GM18526 (cell line): ENCODE results near the gene WDR89.

ENCODE experiments used
- POLR2A ChIP-seq: IDR thresholded peaks from 3 replicates; pipeline ENCODE4 v1.6.1; 2011; ENCODE audit not compliant: insufficient read length; ENCODE audit errors: extremely low read depth

The WDR89 gene

DNA sequence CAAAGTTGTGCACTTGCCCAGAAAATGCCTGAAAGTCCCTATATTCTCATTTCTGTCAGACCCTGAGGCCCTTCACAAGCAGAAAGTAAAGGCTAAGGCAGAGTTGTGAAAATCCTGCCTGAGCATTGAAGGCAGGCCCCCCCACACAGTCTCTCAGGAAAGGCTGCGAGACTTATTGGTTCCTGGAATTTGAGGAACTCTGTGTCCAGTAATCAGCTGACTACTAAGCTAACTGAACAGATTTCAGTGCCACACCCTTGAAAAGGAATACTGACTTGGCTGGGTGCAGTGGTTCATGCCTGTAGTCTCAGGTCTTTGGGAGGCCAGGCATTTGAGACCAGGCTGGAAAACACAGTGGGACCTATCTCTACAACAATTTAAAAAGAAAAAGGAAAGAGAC lies 77.4 kb downstream of the WDR89 start:
- TF ChIP-seq POLR2A: no peak

DNA sequence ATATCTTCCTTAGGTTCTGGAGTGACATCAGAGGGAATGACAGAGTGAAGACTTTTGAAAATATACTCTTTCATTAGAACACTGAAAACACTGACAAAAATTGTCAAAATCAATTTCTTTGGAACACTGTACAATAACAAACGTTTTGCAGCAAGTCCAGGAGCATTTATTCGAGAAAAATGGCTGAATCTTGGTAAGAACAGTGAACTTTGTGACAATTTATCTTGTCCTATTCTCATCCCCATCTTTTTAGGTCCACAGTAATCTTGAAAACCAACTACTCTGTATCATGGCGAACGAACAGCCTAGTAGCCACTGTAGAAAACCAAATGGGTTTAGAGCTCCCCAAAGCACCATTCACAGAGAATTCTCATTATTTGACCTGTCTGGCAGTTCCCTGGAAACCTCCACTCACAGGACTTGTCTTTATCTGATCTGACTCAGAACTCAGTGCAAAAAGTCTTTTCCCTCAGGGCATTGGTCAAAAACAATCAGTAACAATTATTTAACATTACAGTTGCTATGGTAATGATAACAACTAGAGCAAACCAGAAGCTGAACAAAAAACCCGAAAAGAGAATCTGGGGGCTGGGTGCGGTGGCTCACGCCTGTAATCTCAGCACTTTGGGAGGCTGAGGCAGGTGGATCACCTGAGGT lies 78.2 kb downstream of the WDR89 start:
- TF ChIP-seq POLR2A: no peak

DNA sequence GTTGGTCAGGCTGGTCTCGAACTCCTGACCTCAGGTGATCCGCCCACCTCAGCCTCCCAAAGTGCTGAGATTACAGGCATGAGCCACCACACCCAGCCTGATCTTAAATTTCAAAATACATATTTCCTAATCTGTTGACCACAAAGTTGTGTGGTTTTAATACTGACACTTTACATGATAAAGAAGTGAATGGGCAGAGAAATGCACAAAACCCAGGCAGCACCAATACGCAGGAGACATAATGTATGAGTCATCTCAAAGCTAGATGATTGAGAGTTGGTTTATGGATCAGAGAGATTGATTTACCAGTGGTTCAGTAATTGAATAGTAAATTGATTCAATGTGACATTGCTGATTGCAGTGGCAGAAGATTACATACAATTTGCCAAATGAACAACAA lies 79.3 kb downstream of the WDR89 start:
- no peak for TF ChIP-seq POLR2A

GRCh38 chr14:63555572-63555971 lies 86.1 kb downstream of the WDR89 start:
- TF ChIP-seq POLR2A: no peak

DNA sequence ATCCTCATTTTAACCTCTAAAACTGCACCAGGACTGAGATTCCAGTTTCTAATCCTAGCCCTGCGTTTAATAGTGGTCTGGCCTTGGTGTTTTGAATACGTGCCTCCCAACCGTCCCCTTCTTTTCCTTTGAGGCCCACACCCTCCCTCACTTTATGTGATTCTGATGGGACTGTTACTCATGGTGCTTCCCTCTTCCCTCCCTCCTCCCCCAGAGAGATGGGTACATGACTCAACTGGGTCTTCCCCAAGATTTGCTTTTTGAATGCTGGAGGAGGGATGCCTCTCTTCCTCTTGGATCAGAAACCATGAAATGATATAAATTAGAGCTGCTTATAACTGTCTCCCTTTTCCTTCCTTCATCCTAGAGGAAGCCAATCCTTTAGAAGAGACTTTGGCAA lies 90.3 kb downstream of the WDR89 start:
- no peak for TF ChIP-seq POLR2A

DNA sequence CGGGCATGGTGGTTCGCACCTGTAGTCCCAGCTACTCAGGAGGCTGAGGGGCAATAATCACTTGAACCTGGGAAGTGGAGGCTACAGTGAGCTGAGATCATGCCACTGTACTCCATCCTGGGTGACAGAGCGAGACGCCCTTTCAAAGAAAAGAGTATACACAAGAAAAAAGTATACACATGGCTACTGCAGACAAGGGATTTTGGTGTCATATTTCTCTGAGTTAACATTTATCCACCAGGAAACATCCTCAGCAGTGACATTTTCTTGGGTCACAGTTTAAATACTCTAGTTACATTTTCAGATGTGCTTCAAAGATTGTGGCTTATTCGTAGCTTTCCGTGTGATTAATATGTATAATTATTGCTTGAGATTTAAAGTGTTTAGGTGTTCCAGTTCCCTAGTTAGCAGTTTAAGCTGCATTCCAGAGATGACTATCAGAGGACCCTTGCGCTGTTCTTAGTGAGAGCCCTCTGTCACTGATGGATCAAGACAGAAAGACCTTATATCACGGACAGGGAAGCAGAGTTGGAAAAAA lies 93.8 kb downstream of the WDR89 start:
- TF ChIP-seq POLR2A: no peak
